LNCaP clone FGC (cell line): ENCODE data around the gene WDR1.

Source experiments
- DNase-seq: peaks from one replicate; pipeline ENCODE4 v3.0.0-alpha.2; 2011; ENCODE audit warnings: low read depth
- H3K4me3 ChIP-seq: 2 replicates; pipeline ENCODE4 v1.5.1; 2011; ENCODE audit warnings: mild to moderate bottlenecking, low read depth, low read length, control low read depth
- CTCF ChIP-seq: IDR thresholded peaks from 2 replicates; pipeline ENCODE4 v1.5.1; 2012; ENCODE audit warnings: mild to moderate bottlenecking; ENCODE audit not compliant: control insufficient read depth, insufficient read depth; ENCODE audit errors: extremely low read depth

The WDR1 gene

GRCh38 chr4:10086506-10087120, 30.0 kb downstream of the WDR1 start:
- no peak for DNase-seq
- TF ChIP-seq CTCF = no peak
- no peak overlapping the region for H3K4me3 ChIP-seq

GRCh38 chr4:10085828-10086505, 30.6 kb downstream of the WDR1 start:
- no peak for TF ChIP-seq CTCF
- no peak for DNase-seq
- no peak overlapping the region for H3K4me3 ChIP-seq

- DNase-seq = no peak
- TF ChIP-seq CTCF = no peak
- H3K4me3 ChIP-seq = no peak overlapping the region
Observed at GRCh38 chr4:10085386-10085785, 31.2 kb downstream of the WDR1 start.

GRCh38 chr4:10084651-10085358, 31.8 kb downstream of the WDR1 start:
- no peak for TF ChIP-seq CTCF
- DNase-seq = no peak
- H3K4me3 ChIP-seq = no peak overlapping the region

GRCh38 chr4:10083861-10084641, 32.5 kb downstream of the WDR1 start:
- no peak for DNase-seq
- H3K4me3 ChIP-seq = no peak overlapping the region
- TF ChIP-seq CTCF = no peak

GRCh38 chr4:10083331-10083771, 33.2 kb downstream of the WDR1 start:
- no peak overlapping the region for H3K4me3 ChIP-seq
- no peak for TF ChIP-seq CTCF
- DNase-seq = no peak
